Activated naive CD8-positive, alpha-beta T cell treated with anti-CD3 and anti-CD28 coated beads, Interleukin-2, amount 50 U/mL, for 16 hours (primary cell): ENCODE results near the gene PTPRS.

Experiments used
- DNase-seq: peaks from one replicate; pipeline ENCODE4 v3.0.0-alpha.2; 2020; ENCODE audit warnings: low read depth, low spot score

PTPRS gene

GRCh38 chr19:5355076-5355475 is 14.5 kb upstream of the PTPRS start:
- no peak for DNase-seq

DNA sequence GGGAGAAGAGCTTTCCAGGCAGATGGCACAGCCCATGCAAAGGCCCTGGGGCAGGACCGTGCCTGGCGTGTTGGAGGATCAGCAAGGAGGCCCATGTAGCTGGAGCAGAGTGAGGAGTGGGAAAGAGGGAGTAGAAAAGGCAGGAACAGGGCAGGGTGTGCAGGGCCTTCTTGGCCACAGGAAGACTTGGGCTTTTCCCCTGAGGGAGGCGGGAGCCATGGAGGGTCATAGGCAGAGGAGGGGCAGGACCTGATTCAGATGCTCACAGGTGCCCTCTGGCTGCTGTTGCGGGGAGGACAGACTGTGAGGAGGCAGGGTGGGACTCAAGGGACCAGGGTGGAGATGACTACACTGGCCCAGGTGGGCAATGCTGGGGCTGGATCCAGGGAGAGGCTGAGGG is 13.8 kb upstream of the PTPRS start:
- DNase-seq, result no peak

GRCh38 chr19:5352229-5352763 is 11.7 kb upstream of the PTPRS start:
- no peak for DNase-seq

DNA sequence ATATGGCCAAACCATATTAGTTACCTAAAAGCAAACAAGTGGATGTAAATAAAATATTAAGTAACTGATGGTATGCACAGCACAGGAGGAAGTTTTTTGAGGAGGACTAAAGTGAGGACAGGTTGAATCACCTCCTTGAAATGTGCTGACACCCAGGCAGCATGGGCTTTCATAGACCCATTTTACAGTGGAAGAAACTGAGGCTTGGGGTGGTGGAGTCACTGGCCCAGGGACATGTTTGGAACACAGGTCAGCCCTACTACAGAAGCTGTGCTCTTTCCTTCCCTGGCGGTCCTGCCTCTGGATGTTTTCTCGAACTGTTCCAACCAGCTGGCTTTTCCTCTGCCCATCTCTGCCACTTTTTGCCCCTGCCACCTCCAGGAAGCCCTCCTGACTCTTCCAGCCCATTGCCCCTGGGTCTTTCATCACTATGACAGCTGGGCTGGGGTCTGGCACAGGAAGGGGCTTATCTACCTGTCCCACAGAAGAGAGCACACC is 11.2 kb upstream of the PTPRS start:
- no peak for DNase-seq

- DNase-seq, result no peak
Measured at GRCh38 chr19:5349041-5349440, 8.4 kb upstream of the PTPRS start.

DNA sequence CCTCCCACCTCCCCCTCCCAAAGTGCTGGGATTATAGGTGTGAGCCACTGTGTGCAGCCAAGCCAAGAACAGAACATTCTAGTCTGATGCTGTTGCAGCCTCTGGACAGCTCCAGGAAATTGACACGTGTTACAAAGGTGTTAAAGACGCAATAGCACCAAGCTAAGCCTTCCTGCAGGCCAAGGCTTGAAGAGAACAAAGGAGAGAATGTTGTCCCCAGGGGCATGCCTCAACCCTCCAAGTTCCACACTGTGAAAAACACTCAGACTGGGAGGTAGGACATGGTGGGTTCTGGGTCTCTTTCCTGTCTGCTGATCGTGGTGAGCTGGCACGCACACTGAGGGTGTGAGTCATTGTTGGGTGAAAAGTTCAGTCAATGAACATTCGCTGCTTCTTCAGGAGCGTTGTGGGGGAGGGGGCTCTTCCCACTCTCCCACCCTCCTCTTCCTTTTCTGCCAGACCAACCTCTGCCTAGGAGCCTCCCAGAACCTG is 5.3 kb upstream of the PTPRS start:
- DNase-seq, result no peak

GRCh38 chr19:5343848-5344247 is 3.2 kb upstream of the PTPRS start:
- no peak for DNase-seq

DNA sequence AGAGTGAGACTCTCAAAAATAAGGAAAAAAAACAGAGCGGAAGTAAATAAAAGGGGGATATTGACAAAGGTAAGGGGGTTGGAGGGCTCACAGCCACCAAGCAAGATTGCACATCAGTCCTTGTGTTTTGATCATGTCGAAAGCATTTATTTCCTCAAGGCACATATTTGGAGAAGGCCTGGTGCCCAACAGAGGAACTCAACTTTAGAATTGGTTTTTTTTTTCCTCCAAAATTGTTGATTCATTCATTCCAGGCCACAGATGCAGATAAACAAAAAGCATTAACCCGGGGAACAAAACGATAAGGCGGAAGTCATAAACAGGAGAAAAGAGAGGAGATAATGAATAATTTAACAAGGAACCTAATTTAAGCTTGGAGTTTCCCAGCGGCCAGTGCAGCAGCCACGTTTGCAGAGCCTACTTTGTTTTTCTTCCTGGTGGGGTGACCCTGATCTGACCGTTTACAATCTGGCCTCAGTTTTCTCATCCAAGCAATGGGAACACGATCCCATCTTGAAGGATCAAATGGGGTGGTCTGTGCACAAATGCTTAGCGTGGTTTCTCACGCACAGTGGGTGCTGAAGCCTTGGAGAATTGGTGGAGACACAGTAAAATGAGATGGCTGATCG is 2.1 kb upstream of the PTPRS start:
- DNase-seq, result no peak

- no peak for DNase-seq
Measured at GRCh38 chr19:5341981-5342380, 1.4 kb upstream of the PTPRS start.

GRCh38 chr19:5341448-5341820 is 822 bp upstream of the PTPRS start:
- DNase-seq, result no peak

GRCh38 chr19:5339950-5340636 is 519 bp downstream of the PTPRS start:
- no peak for DNase-seq

DNA sequence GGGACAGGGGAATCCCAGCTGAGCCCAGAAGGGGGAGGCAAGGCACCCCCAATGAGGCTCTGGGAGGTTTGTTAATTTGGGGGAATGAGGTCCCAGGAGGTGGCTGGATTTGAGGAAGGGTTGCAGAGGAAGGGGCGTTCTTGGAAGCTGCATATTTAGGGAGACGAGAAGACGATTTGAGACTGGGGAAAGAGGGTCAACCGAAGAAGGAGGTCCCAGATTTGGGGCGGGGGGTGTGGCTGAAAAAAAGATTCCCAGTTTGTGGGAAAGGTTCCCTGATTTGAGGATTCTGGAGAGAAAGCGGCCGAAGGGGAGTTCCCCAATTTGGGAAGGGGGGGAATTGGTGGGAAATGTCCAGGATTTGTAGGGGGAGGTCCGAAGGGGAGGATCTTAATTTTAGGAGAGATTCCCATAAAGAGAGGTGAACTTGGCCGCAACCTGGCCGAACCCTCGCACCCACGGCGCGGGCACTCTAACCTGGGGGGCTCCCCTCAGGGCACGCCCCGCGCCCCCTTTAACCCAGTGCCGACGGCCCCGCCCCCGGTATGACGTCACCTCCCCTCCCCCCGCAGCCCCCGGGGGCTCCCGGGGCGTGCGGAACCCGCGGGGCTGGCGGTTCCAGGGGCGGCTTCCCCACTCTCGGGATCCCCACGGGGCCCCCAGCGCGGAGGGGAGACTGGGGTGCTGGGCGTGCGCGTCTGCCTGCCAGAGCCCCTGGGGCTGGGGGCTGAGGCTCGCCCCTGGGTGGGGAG is 1.2 kb downstream of the PTPRS start:
- no peak for DNase-seq

- DNase-seq, result no peak
Measured at GRCh38 chr19:5338656-5339197, 1.9 kb downstream of the PTPRS start.

DNA sequence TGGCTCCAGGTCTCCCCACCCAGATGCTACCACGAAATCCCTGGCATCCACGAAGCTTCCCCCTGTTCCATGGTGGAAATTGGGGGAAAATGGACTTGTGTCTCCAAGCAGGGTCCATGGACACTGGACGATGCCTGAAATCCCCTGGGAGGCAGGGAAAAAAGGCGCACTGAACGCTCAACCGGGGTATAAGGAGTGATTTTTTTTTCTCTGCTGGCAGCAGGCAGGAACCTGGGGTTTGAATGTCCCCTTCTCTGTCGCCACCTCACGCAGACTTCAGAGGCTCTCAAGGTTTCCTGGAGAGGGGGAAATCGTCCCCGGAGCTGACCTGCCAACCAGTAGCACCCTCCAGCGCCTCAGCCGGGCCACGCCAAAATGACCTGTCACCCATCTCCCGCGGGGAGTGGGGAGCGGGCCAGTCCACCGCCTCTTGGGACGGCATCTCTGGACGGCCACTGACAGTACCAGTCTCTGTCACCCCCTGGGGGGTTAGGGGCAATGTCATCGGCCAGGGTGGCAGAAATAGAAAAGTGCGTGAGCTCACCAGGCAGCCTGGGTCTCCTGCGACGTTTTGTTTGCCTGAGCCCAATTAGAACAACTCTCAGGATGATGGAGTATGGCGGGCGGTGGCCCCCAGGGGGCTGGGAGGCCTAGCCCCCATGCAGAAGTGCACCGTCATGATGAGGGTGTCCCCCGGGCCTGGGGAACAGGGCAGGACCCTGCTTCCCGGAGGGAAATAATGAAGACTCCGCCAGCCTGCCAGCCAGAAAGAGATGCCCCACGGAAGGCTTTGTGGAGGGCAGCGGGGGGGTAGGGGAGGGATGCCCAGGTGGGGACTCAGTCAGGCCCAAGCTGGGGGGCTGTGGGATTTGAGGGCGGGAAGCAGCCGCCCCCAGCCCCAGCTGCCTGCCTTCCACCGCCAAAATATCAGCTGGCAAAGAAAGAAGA is 2.6 kb downstream of the PTPRS start:
- DNase-seq, result no peak

DNA sequence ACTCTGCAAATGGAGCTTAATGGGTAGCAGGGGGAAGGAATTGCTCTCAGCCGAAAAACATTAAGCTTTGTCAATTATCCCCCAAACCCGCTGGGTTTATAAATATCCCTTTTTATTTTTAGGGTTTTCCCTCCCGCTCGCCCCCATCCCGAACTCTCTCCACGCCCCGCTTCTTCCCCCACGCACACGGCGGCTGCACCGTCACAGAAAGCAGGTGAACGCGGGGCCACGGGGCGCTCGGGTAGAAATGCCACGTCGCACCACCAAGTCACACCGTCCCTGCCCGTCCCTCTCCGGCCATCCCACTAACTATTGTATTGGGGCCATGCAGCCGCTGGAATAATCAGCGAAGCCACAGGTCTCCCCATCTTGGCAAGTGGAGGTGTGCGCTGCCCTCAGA is 3.5 kb downstream of the PTPRS start:
- DNase-seq, result no peak

GRCh38 chr19:5336195-5336965 is 4.2 kb downstream of the PTPRS start:
- DNase-seq, result no peak

GRCh38 chr19:5335593-5335992 is 5.0 kb downstream of the PTPRS start:
- DNase-seq, result no peak

- DNase-seq, result no peak
Measured at GRCh38 chr19:5334824-5335500, 5.7 kb downstream of the PTPRS start.

DNA sequence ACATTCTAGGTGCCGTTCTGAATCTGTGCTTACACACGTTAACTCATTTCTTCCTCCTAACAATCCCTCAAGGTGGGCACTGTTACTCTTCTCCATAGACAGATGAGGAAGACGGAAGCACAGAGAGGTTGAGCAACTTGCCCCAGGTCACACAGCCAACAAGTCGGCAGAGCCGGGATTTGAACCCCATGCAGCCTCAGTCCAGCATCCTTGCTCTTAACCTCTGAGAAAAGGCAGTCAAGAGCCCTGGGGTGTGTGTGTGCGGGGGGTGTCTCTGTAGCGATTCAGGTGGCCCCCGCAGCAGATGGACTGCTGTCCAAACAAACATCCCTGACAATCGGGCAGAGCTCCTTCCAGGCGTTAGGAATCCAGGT is 6.3 kb downstream of the PTPRS start:
- DNase-seq, result no peak
